ENCODE measurements around the gene RYK.
A peak's percentile ranks its signal among the peaks of the same experiment; 100 is the strongest.

The RYK gene

GRCh38 chr3:134198414-134198813 is 52.2 kb downstream of the RYK start:
- TF ChIP-seq EZH2 (IDR thresholded peaks at IDR 0.05; ENCODE audit: borderline replicate concordance, low read depth, low read length, severe bottlenecking): no peak
- TF ChIP-seq, protein P1, sequence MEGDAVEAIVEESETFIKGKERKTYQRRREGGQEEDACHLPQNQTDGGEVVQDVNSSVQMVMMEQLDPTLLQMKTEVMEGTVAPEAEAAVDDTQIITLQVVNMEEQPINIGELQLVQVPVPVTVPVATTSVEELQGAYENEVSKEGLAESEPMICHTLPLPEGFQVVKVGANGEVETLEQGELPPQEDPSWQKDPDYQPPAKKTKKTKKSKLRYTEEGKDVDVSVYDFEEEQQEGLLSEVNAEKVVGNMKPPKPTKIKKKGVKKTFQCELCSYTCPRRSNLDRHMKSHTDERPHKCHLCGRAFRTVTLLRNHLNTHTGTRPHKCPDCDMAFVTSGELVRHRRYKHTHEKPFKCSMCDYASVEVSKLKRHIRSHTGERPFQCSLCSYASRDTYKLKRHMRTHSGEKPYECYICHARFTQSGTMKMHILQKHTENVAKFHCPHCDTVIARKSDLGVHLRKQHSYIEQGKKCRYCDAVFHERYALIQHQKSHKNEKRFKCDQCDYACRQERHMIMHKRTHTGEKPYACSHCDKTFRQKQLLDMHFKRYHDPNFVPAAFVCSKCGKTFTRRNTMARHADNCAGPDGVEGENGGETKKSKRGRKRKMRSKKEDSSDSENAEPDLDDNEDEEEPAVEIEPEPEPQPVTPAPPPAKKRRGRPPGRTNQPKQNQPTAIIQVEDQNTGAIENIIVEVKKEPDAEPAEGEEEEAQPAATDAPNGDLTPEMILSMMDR (IDR thresholded peaks at IDR 0.05; ENCODE audit: borderline replicate concordance, extremely low read depth, low read length, poor library complexity, severe bottlenecking): no peak
- Histone ChIP-seq H2AFZ (ENCODE audit: low read depth, low read length) (no peak overlapping the region), H3K9me3 (ENCODE audit: insufficient read depth, low read length, severe bottlenecking) (no peaks in the 10 kb centered on the region), H3K4me2 (ENCODE audit: insufficient read depth, low read length) (no peak overlapping the region), H3K27me3 (ENCODE audit: insufficient read depth, low read length, poor library complexity) (no peaks in the 10 kb centered on the region), H3K9ac (ENCODE audit: low read depth, low read length) (no peak overlapping the region), H3K27ac (ENCODE audit: low read length) (no peak overlapping the region), H3K79me2 (ENCODE audit: insufficient read depth, low read length) (no peaks in the 10 kb centered on the region), H3K36me3 (ENCODE audit: insufficient read depth, low read length) (peaks cover 42% of the 10 kb centered on the region), H3K4me1 (ENCODE audit: insufficient read depth, low read length) (no peaks in the 10 kb centered on the region), H4K20me1 (ENCODE audit: insufficient read depth, low read length) (no peaks in the 10 kb centered on the region), H3K4me3 (ENCODE audit: low read depth in 1 of 2, low read length in 2 of 2) (no peak overlapping the region)
- no peak for DNase-seq
- ATAC-seq (ENCODE audit: insufficient read depth, low read depth): no peak

DNA sequence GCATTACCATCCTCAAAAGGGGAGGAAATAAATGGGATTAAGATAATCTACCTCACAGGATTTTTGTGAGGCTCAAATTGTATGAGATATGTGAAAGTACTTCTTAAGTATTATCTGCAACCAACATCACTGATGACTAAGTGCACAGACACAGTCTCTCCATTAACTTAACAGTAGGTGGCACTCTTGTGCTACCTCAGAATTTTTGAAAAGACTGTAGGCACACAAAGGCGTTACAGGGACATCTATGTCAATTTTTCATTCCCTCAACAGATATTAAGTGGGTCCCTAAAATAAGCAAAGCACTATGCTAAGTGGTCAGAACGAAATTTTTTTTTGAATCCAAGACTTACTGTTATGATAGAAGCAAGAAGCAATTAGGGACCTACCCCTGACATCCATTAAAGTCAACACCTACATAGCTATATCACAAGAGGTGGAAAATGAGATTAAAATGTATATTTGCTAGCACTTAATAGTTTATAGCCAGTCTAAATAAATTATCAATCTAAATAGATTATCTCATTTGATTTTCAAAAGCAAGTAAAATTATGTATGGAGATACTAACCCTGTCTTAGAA is 52.9 kb downstream of the RYK start:
- H3K27ac ChIP-seq (ENCODE audit: low read length): no peak overlapping the region
- no peak for DNase-seq
- H3K9me3 ChIP-seq (ENCODE audit: insufficient read depth, low read length, severe bottlenecking): no peaks in the 10 kb centered on the region
- no peak overlapping the region for H3K4me3 ChIP-seq (ENCODE audit: low read depth in 1 of 2, low read length in 2 of 2)
- no peaks in the 10 kb centered on the region for H3K79me2 ChIP-seq (ENCODE audit: insufficient read depth, low read length)
- ATAC-seq (ENCODE audit: insufficient read depth, low read depth): peak; percentile 93
- H3K9ac ChIP-seq (ENCODE audit: low read depth, low read length): no peak overlapping the region
- H3K4me1 ChIP-seq (ENCODE audit: insufficient read depth, low read length): no peaks in the 10 kb centered on the region
- H3K4me2 ChIP-seq (ENCODE audit: insufficient read depth, low read length): no peak overlapping the region
- TF ChIP-seq, protein P1 (IDR thresholded peaks at IDR 0.05; ENCODE audit: borderline replicate concordance, extremely low read depth, low read length, poor library complexity, severe bottlenecking): peak; percentile 82
- no peak for TF ChIP-seq EZH2 (IDR thresholded peaks at IDR 0.05; ENCODE audit: borderline replicate concordance, low read depth, low read length, severe bottlenecking)
- H4K20me1 ChIP-seq (ENCODE audit: insufficient read depth, low read length): no peaks in the 10 kb centered on the region
- no peak overlapping the region for H2AFZ ChIP-seq (ENCODE audit: low read depth, low read length)
- H3K36me3 ChIP-seq (ENCODE audit: insufficient read depth, low read length): peaks cover 39% of the 10 kb centered on the region
- no peaks in the 10 kb centered on the region for H3K27me3 ChIP-seq (ENCODE audit: insufficient read depth, low read length, poor library complexity)

DNA sequence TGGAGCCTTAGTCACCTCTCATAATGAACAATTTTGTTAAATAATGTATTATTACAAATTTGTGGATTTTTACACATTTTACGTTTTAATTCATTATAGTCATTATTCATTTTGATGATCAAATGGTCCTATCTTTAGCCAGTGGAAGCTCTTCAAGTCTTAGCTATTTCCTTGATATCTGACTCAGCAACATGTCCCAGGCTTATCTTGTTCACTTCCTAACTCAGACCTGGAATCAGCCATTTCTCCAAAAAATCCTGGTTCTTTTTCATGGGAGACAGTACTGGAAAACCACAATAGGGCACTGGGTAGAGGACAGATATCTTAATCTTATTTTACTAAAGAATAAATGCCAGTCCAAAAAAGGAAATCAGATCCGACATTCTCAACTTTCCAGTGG is 56.4 kb downstream of the RYK start:
- TF ChIP-seq, protein P1 (IDR thresholded peaks at IDR 0.05; ENCODE audit: borderline replicate concordance, extremely low read depth, low read length, poor library complexity, severe bottlenecking): no peak
- no peak for DNase-seq
- Histone ChIP-seq H3K9me3 (ENCODE audit: insufficient read depth, low read length, severe bottlenecking) (no peaks in the 10 kb centered on the region), H3K4me1 (ENCODE audit: insufficient read depth, low read length) (no peaks in the 10 kb centered on the region), H3K4me3 (ENCODE audit: low read depth in 1 of 2, low read length in 2 of 2) (no peak overlapping the region), H3K9ac (ENCODE audit: low read depth, low read length) (no peak overlapping the region), H3K36me3 (ENCODE audit: insufficient read depth, low read length) (peaks cover 24% of the 10 kb centered on the region; the same call in 1 of the 2 replicates), H3K27ac (ENCODE audit: low read length) (no peak overlapping the region), H3K79me2 (ENCODE audit: insufficient read depth, low read length) (no peaks in the 10 kb centered on the region), H3K27me3 (ENCODE audit: insufficient read depth, low read length, poor library complexity) (no peaks in the 10 kb centered on the region), H4K20me1 (ENCODE audit: insufficient read depth, low read length) (no peaks in the 10 kb centered on the region), H3K4me2 (ENCODE audit: insufficient read depth, low read length) (no peak overlapping the region), H2AFZ (ENCODE audit: low read depth, low read length) (no peak overlapping the region)
- no peak for ATAC-seq (ENCODE audit: insufficient read depth, low read depth)

DNA sequence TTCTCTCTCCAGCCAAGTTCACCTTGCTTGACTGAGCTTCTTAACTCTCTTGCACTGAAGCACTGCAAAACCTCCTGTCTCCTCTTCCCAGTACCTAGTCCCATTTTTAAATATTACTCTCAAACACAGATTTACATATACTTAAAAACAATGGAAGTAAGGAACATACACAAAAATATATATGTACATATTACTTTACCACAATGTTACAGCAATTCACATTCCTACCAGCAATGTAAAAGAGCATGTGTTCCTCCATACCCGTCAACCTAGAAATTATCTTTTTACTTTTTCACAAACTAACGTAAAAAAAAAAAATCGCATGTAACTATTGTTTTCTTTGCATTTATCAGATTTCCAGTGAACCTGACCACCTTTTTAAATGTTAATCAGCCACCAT is 60.4 kb downstream of the RYK start:
- no peak overlapping the region for H3K9ac ChIP-seq (ENCODE audit: low read depth, low read length)
- no peak for ATAC-seq (ENCODE audit: insufficient read depth, low read depth)
- no peaks in the 10 kb centered on the region for H3K4me1 ChIP-seq (ENCODE audit: insufficient read depth, low read length)
- no peak for DNase-seq
- H3K4me2 ChIP-seq (ENCODE audit: insufficient read depth, low read length): no peak overlapping the region
- no peak overlapping the region for H3K27ac ChIP-seq (ENCODE audit: low read length)
- no peak for TF ChIP-seq EZH2 (IDR thresholded peaks at IDR 0.05; ENCODE audit: borderline replicate concordance, low read depth, low read length, severe bottlenecking)
- TF ChIP-seq, protein P1 (IDR thresholded peaks at IDR 0.05; ENCODE audit: borderline replicate concordance, extremely low read depth, low read length, poor library complexity, severe bottlenecking): no peak
- no peak overlapping the region for H2AFZ ChIP-seq (ENCODE audit: low read depth, low read length)
- peaks cover 38% of the 10 kb centered on the region; the same call in 1 of the 2 replicates for H3K36me3 ChIP-seq (ENCODE audit: insufficient read depth, low read length)
- H4K20me1 ChIP-seq (ENCODE audit: insufficient read depth, low read length): no peaks in the 10 kb centered on the region
- no peaks in the 10 kb centered on the region for H3K27me3 ChIP-seq (ENCODE audit: insufficient read depth, low read length, poor library complexity)
- H3K79me2 ChIP-seq (ENCODE audit: insufficient read depth, low read length): no peaks in the 10 kb centered on the region
- H3K9me3 ChIP-seq (ENCODE audit: insufficient read depth, low read length, severe bottlenecking): no peaks in the 10 kb centered on the region
- H3K4me3 ChIP-seq (ENCODE audit: low read depth in 1 of 2, low read length in 2 of 2): no peak overlapping the region
